HG03095 (cell line): ENCODE measurements around the gene PLET1.
"Not testable (repeated sequence)": the region's sequence is repeated elsewhere in the genome, so short reads cannot be mapped to it uniquely, and the experiment has no call there.

Experiments
- ATAC-seq: cut with Tn5 transposase; IDR thresholded peaks from one replicate; pipeline ENCODE4 v1.9.1; 2021; ENCODE audit warnings: moderate library complexity; ENCODE audit not compliant: unreplicated experiment

Gene PLET1

DNA sequence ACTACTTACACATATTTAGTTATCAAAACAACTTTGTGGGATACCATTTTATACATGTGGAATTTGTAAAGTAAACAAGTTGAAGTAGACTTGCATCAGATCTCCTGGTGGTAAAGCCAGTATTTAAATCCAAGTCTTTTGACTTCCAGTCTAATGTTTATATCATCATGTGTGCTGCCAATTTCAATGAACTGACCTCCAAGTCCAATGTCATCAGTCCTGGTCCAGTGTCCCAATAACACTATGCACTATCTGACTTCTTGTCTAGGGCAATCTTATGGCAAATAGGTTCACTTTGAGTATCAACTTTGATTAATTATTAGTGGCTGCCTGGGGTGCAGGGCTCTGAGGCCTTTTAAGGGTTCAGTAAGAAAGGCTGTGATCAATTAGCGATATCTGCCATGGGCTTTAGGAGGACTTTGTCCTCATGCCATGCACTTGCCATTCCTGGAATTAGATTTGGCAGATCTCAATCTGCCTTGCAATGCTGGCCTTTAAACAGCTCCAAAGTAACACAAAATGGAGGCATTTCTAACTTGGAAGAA is 44.0 kb downstream of the PLET1 start:
- ATAC-seq = no peak

DNA sequence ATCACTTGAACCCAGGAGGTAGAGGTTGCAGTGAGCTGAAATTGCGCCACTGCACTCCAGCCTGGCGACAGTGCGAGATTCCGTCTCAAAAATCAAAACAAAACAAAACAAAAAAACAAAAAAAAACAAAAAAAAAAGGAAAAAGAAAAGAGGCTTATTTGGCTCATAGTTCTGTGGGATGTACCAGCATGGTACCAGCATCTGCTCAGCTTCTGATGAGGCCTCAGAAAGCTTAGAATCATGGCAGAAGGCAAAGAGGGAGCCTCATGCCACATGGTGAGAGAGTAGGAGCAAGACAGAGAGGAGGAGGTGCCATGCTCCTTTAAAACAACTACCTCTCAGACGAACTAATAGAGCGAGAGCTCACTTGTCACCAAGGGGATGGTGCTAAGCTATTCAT is 45.0 kb downstream of the PLET1 start:
- no peak for ATAC-seq

DNA sequence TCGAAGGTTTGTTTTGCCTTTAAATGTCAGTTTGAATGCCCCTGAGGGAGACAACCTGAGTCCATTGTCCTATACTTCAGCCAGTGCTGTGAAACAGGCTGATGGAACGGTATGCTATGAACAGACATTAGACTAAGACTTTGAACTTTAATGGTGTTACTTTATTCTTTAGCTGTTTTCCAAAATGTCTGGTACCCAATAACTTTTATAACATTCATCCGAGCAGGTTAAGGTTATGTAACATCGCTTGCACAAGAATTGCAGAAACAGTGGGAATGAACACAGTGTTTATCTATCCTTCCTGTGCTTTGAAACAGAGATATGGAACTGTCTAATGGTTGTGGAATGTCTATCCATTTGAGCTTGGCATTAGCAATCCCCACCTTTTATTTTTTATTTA is 46.9 kb downstream of the PLET1 start:
- ATAC-seq = no peak

DNA sequence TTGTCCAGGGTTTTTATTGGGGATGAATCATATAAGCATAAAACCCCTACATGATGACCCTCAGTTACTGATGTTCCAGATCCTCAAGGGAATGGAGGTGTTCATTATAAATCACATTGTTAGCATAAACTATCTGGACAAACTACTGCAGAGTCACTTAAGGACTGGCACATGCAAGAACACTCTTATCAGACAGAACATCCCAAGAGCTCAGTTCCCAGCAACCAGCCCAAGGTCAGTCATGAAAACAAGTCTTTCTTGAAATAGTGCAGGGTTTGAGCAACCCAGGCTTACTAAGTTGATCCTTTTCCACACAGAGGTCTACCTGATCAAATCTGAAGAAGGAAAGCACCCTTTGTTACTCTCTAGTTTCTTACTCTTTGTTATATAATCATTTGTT is 48.0 kb downstream of the PLET1 start:
- no peak for ATAC-seq

DNA sequence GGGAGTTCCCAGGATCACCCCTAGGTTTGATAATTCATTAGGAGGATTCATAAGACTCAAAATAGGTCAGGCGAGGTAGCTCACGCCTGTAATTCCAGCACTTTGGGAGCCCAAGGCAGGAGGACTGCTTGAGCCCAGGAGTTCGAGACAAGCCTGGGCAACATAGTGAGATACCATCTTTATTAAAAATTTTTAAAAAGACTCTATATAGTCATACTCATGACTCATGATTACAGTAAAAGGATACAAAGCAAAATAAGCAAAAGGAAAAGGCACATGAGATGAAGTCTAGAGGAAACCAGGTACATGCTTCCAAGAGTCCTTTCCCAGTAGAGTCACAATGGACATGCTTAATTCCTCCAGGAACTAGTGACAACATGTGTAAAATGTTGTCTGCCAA is 48.4 kb downstream of the PLET1 start:
- ATAC-seq = no peak

DNA sequence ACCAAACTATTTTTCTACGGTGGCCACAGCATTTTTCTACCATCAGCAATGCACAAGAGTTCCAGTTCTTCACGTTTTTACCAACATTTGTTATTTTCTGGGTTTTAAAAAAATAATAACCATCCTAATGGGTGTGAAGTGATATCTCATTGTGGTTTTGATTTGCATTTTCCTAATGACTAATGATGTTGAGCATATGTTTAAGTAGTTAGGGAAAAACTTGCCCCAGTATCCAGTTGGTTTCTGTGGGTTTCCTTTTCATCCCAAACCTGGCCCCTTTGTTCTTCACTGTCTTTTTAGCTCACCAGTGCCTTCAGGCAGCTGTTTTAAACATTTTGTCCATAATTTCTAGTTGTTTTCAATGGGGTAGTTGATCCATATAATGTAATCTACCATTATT is 49.1 kb downstream of the PLET1 start:
- ATAC-seq = no peak

DNA sequence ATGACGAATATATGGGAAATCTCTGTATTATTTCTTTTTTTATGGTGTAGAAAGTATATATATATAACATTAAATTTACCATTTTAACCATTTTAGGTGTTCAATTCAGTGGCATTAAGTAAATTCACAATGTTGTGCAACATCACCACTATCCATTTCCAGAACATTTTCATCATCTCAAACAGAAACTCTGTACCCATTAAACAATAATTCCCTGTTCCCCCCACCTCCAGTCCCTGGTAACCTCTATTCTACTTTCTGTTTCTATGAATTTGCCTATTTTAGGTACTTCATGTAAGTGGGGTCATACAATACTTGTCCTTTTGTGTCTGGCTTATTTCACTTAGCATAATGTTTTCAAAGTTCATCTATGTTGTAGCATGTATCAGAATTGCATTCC is 49.8 kb downstream of the PLET1 start:
- no peak for ATAC-seq

DNA sequence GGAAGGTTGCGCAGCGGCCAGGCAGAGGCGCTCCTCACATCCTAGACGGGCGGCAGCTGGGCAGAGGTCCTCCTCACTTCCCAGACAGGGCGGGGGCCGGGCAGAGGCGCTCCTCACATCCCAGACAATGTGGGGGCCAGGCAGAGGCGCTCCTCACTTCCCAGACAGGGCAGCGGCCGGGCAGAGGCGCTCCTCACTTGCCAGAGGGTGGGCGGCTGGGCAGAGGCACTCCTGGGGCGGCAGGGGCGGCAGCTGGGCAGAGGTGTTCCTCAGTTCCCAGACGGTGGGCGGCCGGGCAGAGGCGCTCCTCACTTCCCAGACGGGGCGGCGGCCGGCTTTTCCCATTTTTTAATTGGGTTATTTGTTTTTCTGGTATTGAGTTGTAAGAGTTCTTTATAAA is 54.6 kb downstream of the PLET1 start:
- no peak for ATAC-seq

DNA sequence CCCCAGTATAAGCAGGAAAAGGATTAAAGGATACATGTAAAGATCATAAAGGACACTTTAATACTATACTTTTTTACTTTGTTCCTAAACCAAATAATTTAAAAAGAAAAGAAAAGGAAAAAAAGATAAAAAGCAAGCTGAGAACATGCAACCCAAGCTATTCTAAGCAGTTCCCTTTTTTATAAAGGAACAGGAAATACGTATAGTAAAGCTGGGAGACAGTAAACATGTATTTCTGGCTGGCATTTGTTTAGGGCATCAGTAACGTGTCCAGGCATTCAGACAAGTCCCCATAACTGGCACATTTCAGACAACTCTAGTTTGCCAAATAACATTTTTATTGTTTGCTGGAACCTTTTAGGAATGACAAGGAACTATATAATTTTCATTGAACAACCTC is 60.4 kb downstream of the PLET1 start:
- no peak for ATAC-seq

DNA sequence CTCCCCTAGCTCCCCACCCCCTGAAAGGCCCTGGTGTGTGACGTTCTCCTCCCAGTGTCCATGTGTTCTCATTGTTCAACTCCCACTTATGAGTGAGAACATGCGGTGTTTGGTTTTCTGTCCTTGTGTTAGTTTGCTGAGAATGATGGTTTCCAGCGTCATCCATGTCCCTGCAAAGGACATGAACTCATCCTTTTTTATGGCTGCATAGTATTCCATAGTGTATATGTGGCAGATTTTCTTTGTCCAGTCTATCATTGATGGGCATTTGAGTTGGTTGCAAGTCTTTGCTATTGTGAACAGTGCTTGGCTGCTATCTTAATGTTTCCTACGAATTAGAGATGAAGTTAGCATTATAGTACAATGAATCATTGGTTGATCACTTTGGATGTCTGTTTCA is 61.6 kb downstream of the PLET1 start:
- not testable (repeated sequence) for ATAC-seq
